Type B pancreatic cell (in vitro differentiated cells): ENCODE results near the gene DIPK1A. TPM values are rescaled to one million over a fixed set of nuclear protein-coding genes. Genes with fewer than 3 reads are reported as not detected.

Experiments
- DNase-seq: peaks from one replicate; pipeline ENCODE4 v3.0.0; 2021; ENCODE audit warnings: mixed read lengths; ENCODE audit not compliant: unreplicated experiment; ENCODE audit errors: extremely low spot score
- H3K27ac Mint-ChIP-seq: 2 replicates; pipeline ENCODE4 v1.8.0; 2021; ENCODE audit warnings: mild to moderate bottlenecking, mixed read lengths
- H3K27me3 Mint-ChIP-seq: 2 replicates; pipeline ENCODE4 v1.8.0; 2021; ENCODE audit warnings: mixed read lengths
- H3K36me3 Mint-ChIP-seq: 2 replicates; pipeline ENCODE4 v1.8.0; 2021; ENCODE audit warnings: mixed read lengths
- H3K4me1 Mint-ChIP-seq: one replicate; pipeline ENCODE4 v1.8.0; 2021; ENCODE audit warnings: mixed read lengths; ENCODE audit not compliant: unreplicated experiment
- H3K4me3 Mint-ChIP-seq: 2 replicates; pipeline ENCODE4 v1.8.0; 2021; ENCODE audit warnings: mild to moderate bottlenecking, mixed read lengths
- H3K9me3 Mint-ChIP-seq: 2 replicates; pipeline ENCODE4 v1.8.0; 2021; ENCODE audit warnings: mixed read lengths
- total RNA-seq: library from RNA; stranded (reverse); gene quantifications from 2 replicates; pipeline ENCODE4 v1.2.1, GENCODE V29; 2021; ENCODE audit warnings: low replicate concordance
- TF ChIP-seq, protein P1 (sequence below): fragments of 200-600 bp; sonication (generic); conservative IDR thresholded peaks from 2 replicates; pipeline ENCODE4 v1.5.0; 2021; ENCODE audit warnings: antibody characterized with exemption, mild to moderate bottlenecking

DIPK1A gene
- total RNA-seq, 1 donor from 2014 or later: 4.6 TPM

DNA sequence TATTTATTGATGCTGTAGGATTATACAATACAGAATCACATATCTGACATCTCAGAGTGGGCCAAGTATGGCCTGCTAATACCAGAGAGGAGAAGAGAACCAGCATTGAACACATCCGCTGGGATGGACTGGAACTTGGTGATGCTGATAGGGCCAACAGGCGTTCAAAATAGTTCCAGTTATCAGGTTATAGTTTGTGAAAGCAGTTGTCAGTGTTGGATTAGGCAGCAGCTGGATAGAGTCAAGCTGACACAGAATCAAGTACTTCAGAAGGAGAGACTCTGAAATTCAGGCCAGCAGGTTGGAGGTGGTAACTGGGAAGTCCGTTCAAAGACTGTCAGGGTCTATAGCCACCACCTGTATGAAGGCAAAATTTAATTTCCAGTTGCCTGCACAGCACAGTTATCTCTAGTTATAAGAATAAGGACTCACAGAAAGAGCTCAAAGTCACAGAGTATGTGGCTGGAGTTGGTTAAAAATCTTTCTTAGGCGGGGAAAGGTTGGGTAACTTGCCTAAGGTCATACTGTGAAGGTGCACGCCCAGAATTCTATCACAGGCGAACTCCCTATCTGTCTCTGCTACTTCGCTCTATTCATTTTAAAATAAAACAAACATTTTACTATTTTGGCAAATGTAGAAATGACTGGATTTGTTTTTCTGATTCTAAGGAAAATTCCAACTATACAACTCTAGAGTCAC, 9.9 kb upstream of the DIPK1A start:
- Mint-ChIP-seq H3K4me1 (peaks cover 5% of the 10 kb centered on the region), H3K9me3 (no peaks in the 10 kb centered on the region), H3K27me3 (no peaks in the 10 kb centered on the region), H3K4me3 (no peak overlapping the region), H3K27ac (no peak overlapping the region), H3K36me3 (no peaks in the 10 kb centered on the region)
- TF ChIP-seq, protein P1, sequence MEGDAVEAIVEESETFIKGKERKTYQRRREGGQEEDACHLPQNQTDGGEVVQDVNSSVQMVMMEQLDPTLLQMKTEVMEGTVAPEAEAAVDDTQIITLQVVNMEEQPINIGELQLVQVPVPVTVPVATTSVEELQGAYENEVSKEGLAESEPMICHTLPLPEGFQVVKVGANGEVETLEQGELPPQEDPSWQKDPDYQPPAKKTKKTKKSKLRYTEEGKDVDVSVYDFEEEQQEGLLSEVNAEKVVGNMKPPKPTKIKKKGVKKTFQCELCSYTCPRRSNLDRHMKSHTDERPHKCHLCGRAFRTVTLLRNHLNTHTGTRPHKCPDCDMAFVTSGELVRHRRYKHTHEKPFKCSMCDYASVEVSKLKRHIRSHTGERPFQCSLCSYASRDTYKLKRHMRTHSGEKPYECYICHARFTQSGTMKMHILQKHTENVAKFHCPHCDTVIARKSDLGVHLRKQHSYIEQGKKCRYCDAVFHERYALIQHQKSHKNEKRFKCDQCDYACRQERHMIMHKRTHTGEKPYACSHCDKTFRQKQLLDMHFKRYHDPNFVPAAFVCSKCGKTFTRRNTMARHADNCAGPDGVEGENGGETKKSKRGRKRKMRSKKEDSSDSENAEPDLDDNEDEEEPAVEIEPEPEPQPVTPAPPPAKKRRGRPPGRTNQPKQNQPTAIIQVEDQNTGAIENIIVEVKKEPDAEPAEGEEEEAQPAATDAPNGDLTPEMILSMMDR: no peak
- DNase-seq: no peak

GRCh38 chr1:92969517-92969916, 8.3 kb upstream of the DIPK1A start:
- Mint-ChIP-seq H3K27me3 (no peaks in the 10 kb centered on the region), H3K4me1 (peaks cover 5% of the 10 kb centered on the region), H3K4me3 (no peak overlapping the region), H3K27ac (no peak overlapping the region), H3K36me3 (no peaks in the 10 kb centered on the region), H3K9me3 (no peaks in the 10 kb centered on the region)
- DNase-seq: no peak
- TF ChIP-seq, protein P1: no peak

- peaks cover 5% of the 10 kb centered on the region for H3K4me1 Mint-ChIP-seq
- no peak overlapping the region for H3K27ac Mint-ChIP-seq
- H3K36me3 Mint-ChIP-seq: no peaks in the 10 kb centered on the region
- TF ChIP-seq, protein P1: peak; percentile 67
- no peaks in the 10 kb centered on the region for H3K27me3 Mint-ChIP-seq
- H3K4me3 Mint-ChIP-seq: no peak overlapping the region
- no peak for DNase-seq
- H3K9me3 Mint-ChIP-seq: no peaks in the 10 kb centered on the region
Observed at GRCh38 chr1:92968138-92969032, 7.1 kb upstream of the DIPK1A start.

DNA sequence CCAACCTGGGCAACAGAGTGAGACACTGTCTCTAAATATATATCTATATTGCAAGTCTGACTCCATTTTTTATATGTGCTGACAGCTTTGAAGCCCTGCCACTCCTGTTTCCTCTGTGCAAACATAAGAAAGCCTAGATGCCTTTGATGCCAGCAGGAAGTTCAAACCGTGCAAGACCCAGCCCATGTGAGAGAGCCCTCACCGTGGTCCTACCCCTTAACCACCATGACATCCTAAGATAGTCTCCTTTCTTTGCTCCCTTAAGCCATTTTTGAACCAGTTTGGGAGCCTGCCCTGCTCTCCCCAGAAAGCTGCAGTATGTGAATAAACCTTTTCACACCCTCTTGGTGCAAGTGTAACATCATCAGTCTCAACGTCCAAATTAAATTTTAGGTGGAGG, 3.7 kb upstream of the DIPK1A start:
- Mint-ChIP-seq H3K27ac (no peak overlapping the region), H3K4me3 (no peak overlapping the region), H3K4me1 (peaks cover 12% of the 10 kb centered on the region), H3K27me3 (peaks cover 6% of the 10 kb centered on the region), H3K36me3 (no peaks in the 10 kb centered on the region), H3K9me3 (no peaks in the 10 kb centered on the region)
- TF ChIP-seq, protein P1: no peak
- DNase-seq: no peak

GRCh38 chr1:92964316-92964715, 3.1 kb upstream of the DIPK1A start:
- no peaks in the 10 kb centered on the region for H3K9me3 Mint-ChIP-seq
- TF ChIP-seq, protein P1: no peak
- no peaks in the 10 kb centered on the region for H3K36me3 Mint-ChIP-seq
- H3K4me1 Mint-ChIP-seq: peaks cover 13% of the 10 kb centered on the region
- H3K27me3 Mint-ChIP-seq: peaks cover 6% of the 10 kb centered on the region
- H3K27ac Mint-ChIP-seq: no peak overlapping the region
- DNase-seq: no peak
- H3K4me3 Mint-ChIP-seq: no peak overlapping the region
